ENCODE results near the gene FBXW8.

The FBXW8 gene

DNA sequence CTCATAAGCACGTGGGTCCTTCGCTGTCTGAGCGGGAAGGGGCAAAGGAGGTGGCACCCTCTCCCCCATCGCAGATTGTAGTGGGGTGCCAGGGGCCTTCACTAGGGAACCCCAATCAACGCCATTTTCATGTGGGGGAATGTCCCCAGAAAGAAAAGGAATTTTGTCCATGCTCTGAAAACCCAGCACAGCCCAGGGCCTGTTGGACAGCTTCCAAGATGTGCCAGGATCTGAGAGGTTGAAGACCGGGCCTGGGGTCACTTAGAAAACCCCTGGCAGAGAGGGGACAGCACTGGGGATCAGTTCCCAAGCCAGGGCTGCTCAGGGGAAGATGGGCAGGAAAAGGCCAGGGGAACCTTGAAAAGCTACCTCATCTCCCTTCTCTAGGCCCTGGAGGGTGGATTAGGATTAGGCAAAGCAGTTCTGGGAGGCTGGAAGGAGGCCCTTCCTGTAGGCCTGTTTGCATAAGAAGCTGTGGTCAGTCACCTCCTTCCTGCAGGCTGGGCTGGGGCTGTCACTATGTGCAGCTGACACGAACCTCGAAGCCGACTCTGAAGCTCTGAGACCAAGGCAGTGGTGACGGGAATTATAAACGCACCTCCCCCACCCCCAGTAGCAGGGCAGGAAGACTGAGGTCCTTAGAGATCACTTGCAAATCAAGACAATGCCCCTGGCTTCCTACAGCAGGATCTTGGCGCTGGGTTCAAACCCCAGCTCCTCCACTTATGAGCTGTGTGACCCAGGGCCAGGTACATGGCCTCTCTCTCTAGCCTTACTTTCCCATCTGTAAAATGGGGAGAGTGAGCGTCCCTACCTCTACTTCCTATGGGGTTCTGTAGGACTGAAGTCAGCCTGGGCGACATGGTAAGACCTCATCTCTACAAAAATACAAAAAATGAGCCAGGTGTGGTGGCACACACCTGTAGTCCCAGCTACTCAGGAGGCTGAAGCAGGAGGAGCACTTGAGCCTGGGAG, 159.5 kb downstream of the FBXW8 start:
- no peak for DNase-seq (ENCODE audit: low read depth)
- no peak overlapping the region for H3K4me3 ChIP-seq (ENCODE audit: low read depth, low read length)
- TF ChIP-seq, protein P1, sequence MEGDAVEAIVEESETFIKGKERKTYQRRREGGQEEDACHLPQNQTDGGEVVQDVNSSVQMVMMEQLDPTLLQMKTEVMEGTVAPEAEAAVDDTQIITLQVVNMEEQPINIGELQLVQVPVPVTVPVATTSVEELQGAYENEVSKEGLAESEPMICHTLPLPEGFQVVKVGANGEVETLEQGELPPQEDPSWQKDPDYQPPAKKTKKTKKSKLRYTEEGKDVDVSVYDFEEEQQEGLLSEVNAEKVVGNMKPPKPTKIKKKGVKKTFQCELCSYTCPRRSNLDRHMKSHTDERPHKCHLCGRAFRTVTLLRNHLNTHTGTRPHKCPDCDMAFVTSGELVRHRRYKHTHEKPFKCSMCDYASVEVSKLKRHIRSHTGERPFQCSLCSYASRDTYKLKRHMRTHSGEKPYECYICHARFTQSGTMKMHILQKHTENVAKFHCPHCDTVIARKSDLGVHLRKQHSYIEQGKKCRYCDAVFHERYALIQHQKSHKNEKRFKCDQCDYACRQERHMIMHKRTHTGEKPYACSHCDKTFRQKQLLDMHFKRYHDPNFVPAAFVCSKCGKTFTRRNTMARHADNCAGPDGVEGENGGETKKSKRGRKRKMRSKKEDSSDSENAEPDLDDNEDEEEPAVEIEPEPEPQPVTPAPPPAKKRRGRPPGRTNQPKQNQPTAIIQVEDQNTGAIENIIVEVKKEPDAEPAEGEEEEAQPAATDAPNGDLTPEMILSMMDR (IDR thresholded peaks at IDR 0.05; ENCODE audit: control insufficient read depth, extremely low read depth, insufficient read depth): no peak

DNA sequence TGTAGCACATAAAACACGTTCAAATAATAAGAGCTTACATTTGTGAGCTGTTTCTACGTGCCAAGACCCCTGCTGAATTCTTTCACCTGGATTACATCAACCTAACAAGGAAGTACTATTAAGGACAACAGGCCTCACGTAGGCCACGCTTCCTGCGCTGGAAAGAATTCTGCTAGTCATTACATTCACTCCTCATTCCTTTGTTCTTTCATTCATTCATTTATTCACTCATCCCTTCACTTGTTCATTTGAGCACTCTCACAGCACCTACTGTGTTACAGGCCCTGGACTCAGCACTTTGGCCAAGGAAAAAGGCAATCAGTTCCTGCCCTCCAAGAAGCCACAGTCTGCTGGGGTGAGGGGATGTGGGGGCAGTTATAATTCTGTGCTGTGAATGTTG, 160.3 kb downstream of the FBXW8 start:
- no peak overlapping the region for H3K4me3 ChIP-seq (ENCODE audit: low read depth, low read length)
- DNase-seq (ENCODE audit: low read depth): no peak
- TF ChIP-seq, protein P1 (IDR thresholded peaks at IDR 0.05; ENCODE audit: control insufficient read depth, extremely low read depth, insufficient read depth): no peak

DNA sequence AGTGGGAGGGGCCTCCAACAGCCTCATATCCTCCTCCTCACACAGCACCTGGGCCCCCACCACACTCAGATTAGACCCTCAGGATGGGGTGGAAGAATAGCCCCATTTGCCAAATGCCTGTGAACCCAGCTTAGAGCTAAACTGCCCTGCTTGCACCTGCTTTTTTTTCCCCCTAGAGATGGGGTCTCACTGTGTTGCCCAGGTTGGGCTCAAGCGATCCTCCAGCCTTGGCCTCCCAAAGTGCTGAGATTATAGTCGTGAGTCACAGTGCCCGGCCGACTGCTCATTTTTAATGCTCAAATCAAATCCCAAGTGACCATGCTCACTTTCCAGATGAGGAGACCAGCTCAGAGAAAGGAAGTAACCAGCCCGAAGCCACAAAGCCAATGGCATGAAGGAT, 161.4 kb downstream of the FBXW8 start:
- TF ChIP-seq, protein P1 (IDR thresholded peaks at IDR 0.05; ENCODE audit: control insufficient read depth, extremely low read depth, insufficient read depth): no peak
- H3K4me3 ChIP-seq (ENCODE audit: low read depth, low read length): no peak overlapping the region
- DNase-seq (ENCODE audit: low read depth): no peak

DNA sequence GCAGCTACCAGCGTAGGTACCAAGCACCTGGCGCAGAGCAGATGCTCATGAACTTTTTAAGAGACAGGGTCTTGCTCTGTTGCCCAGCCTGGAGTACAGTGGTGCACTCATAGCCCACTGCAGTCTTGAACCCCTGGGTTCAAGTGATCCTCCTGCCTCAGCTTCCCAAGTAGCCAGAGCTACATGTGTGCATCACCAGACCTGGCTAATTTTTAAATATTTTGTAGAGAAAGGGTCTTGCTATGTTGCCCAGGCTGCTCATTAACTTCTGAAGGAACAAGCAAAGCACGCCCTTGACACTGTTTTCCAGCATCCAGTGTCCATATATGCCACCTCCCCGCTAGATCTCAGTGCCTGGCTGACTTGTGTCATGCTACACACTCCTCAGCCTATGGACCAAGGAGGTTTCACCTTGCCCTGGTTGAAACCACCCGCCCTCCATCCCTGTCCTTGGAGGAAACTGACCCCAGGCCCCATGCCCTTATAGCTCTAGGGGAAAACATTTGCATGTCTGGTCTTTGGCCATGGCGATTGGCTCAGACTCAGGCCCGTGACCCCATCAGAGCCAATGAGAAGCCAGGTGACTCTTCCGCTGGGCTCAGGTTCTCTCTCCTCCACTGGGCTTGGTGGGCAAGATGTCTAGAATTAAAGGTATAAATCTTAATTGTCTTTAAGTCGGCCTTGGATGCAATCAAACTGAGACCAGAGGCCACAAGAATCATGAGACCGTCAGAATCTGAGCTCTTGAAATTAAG, 162.2 kb downstream of the FBXW8 start:
- TF ChIP-seq, protein P1 (IDR thresholded peaks at IDR 0.05; ENCODE audit: control insufficient read depth, extremely low read depth, insufficient read depth): no peak
- no peak overlapping the region for H3K4me3 ChIP-seq (ENCODE audit: low read depth, low read length)

DNA sequence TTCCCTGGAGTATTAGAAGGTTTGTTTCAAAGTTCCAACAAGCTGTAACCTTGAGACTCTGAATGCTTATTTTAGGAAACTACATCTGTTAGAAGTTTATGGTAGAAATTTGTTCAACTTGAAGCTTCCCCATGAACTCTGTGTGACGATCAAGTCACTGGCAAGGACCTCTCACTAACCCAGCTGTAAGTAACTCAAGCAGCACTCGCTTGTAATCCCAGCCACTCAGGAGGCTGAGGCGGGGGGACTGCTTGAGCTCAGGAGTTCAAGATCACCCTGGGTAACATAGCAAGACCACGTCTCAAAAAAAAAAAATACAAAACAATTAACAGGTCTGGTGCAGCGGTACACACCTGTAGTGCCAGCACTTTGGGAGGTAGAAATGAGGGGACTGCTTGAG, 162.9 kb downstream of the FBXW8 start:
- TF ChIP-seq, protein P1 (IDR thresholded peaks at IDR 0.05; ENCODE audit: control insufficient read depth, extremely low read depth, insufficient read depth): no peak
- H3K4me3 ChIP-seq (ENCODE audit: low read depth, low read length): no peak overlapping the region
- DNase-seq (ENCODE audit: low read depth): no peak

More for the DNA sequence above, 162.2 kb downstream of the FBXW8 start:
- DNase-seq (ENCODE audit: low read depth): no peak

DNA sequence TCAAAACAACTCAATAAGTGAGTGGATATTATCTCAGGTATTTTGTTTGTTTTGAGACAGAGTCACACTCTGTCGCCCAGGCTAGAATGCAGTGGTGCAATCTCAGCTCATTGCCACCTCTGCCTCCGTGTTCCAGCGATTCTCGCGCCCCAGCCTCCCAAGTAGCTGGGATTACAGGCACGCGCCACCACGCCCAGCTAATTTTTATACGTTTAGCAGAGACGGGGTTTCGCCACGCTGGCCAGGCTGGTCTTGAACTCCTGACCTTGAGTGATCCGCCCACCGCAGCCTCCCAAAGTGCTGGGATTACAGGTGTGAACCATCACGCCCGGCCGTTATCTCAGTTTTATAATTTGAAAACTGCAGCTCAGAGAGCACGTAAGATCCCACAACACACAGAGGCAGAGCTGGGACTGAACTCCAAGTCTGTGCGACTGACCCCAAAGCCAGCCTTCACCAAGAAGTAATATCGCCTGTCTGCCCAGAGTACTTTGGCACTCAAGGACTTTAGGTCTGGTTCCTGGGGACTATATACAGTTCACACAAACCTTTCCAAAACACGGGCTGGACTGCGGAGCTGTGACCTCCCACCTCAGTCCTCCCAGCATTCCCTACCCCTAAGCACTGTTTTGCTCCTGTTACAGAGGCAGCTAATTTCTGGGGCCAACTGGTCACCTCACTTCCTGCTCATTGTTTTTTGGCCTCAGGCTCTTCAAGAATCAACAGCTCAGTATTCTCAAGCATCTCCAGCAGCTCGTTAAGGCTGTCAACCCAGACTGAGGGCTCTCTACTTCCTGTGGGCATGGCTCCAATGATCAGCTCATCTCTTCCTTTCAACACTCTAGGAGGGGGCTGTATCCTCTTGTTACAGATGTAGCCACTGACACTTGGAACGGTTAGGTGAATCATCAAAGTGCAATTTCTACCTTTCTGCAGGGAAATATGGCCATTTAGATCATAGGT, 165.9 kb downstream of the FBXW8 start:
- no peak overlapping the region for H3K4me3 ChIP-seq (ENCODE audit: low read depth, low read length)
- DNase-seq (ENCODE audit: low read depth): no peak
- TF ChIP-seq, protein P1 (IDR thresholded peaks at IDR 0.05; ENCODE audit: control insufficient read depth, extremely low read depth, insufficient read depth): no peak
